K562 (cell line): ENCODE data around the gene ZNRF1. TPM values are rescaled to one million over a fixed set of nuclear protein-coding genes. Genes with fewer than 3 reads are reported as not detected.

ENCODE experiments used
- BACH1 ChIP-seq: fragments of 200-800 bp; sonication (Bioruptor generic); IDR thresholded peaks from 2 replicates; pipeline ENCODE4 v1.6.1; 2016; ENCODE audit warnings: missing genetic modification characterization, missing compliant biosample characterization
- CREM ChIP-seq: IDR thresholded peaks from 2 replicates; pipeline ENCODE4 v1.6.1; 2014; ENCODE audit warnings: antibody characterized with exemption, low read depth
- DPF2 ChIP-seq: fragments of 450-650 bp; IDR thresholded peaks from 2 replicates; pipeline ENCODE4 v1.6.1; 2016
- IRF9 ChIP-seq: fragments of 450-650 bp; IDR thresholded peaks from 2 replicates; pipeline ENCODE4 v1.6.1; 2016; ENCODE audit warnings: missing biosample characterization, missing genetic modification characterization
- L3MBTL2 ChIP-seq: fragments of 450-650 bp; IDR thresholded peaks from 2 replicates; pipeline ENCODE4 v1.6.1; 2016; ENCODE audit warnings: mild to moderate bottlenecking, moderate library complexity
- LCOR ChIP-seq: sonication (generic); formaldehyde crosslinking; IDR thresholded peaks from 2 replicates; pipeline ENCODE4 v1.8.0; 2022; ENCODE audit warnings: mild to moderate bottlenecking, missing genetic modification reagents
- MIER1 ChIP-seq: fragments of 450-650 bp; IDR thresholded peaks from 2 replicates; pipeline ENCODE4 v1.6.1; 2016; ENCODE audit warnings: antibody characterized with exemption, mild to moderate bottlenecking, low read depth
- MYNN ChIP-seq, 2 experiments: sonication (generic); formaldehyde crosslinking in 1 of 2; IDR thresholded peaks; 2 replicates each; pipeline versions ENCODE4 v1.5.0 to v1.6.1; 2016 to 2020; ENCODE audit warnings: antibody characterized with exemption in 1 of 2, missing genetic modification reagents in 1 of 2
- NR3C1 ChIP-seq: sonication (generic); formaldehyde crosslinking; IDR thresholded peaks from 2 replicates; pipeline ENCODE4 v1.8.1; 2022; ENCODE audit warnings: missing genetic modification reagents
- RAD51 ChIP-seq: fragments of 450-650 bp; IDR thresholded peaks from 2 replicates; pipeline ENCODE4 v1.7.1; 2016; ENCODE audit warnings: low read depth, mild to moderate bottlenecking, borderline replicate concordance
- RB1 ChIP-seq: fragments of 450-650 bp; IDR thresholded peaks from 2 replicates; pipeline ENCODE4 v1.6.1; 2017; ENCODE audit warnings: low read depth, mild to moderate bottlenecking
- SMARCC2 ChIP-seq: fragments of 450-650 bp; IDR thresholded peaks from 2 replicates; pipeline ENCODE4 v1.6.1; 2017; ENCODE audit warnings: antibody characterized with exemption, moderate library complexity, mild to moderate bottlenecking, low read depth
- SOX6 ChIP-seq: fragments of 450-650 bp; IDR thresholded peaks from 2 replicates; pipeline ENCODE4 v1.6.1; 2014; ENCODE audit warnings: mild to moderate bottlenecking
- SRSF9 ChIP-seq: fragments of 200-400 bp; formaldehyde crosslinking; IDR thresholded peaks from 2 replicates; pipeline ENCODE4 v1.6.1; 2017; ENCODE audit warnings: low read depth, low read length, borderline replicate concordance
- U2AF1 ChIP-seq: fragments of 200-400 bp; formaldehyde crosslinking; optimal IDR thresholded peaks from 2 replicates; pipeline ENCODE3; 2017; ENCODE audit warnings: mild to moderate bottlenecking, low read depth, low read length, moderate library complexity
- ZBTB1 ChIP-seq: sonication (generic); formaldehyde crosslinking; IDR thresholded peaks from 2 replicates; pipeline ENCODE4 v1.8.1; 2023; ENCODE audit warnings: missing genetic modification reagents, low read depth, mild to moderate bottlenecking, borderline replicate concordance
- ZNF274 ChIP-seq: IDR thresholded peaks from 2 replicates; pipeline ENCODE4 v1.6.1; 2011; ENCODE audit warnings: low read depth, mild to moderate bottlenecking, low read length, moderate library complexity, borderline replicate concordance
- polyA plus RNA-seq, 8 experiments: library from polyadenylated mRNA; depleted of rRNA in 4 of 8; stranded (reverse) in 5 of 8; unstranded in 3 of 8; fragments of >200 nt; fragmentation: Nextera tagmentation in 2 of 8; fragmentation: Illumina TruSeq in 1 of 8; extraction: Ambion mirVana in 2 of 8; extraction: Trizol in 1 of 8; gene quantifications; 2 replicates each; pipeline versions ENCODE4 v1.2.1 to v1.2.3, GENCODE V29; 2011 to 2014; ENCODE audit warnings: inconsistent platforms in 1 of 8, missing spikeins in 1 of 8
- total RNA-seq, 7 experiments: library from RNA; depleted of rRNA in 6 of 7; stranded (reverse); fragments of >200 nt in 6 of 7; fragmentation: Illumina TruSeq in 2 of 7; extraction: Trizol in 2 of 7; gene quantifications; 2 replicates each; pipeline versions ENCODE4 v1.2.1 to v1.2.3, GENCODE V29; 2011 to 2021; ENCODE audit warnings: low replicate concordance in 1 of 7
- TF ChIP-seq, protein P1 (sequence below): IDR thresholded peaks from 2 replicates; pipeline ENCODE4 v1.6.1; 2011; ENCODE audit warnings: borderline replicate concordance, low read depth, mild to moderate bottlenecking, moderate library complexity, low read length; ENCODE audit not compliant: insufficient read depth, poor library complexity, severe bottlenecking
- TF ChIP-seq, protein P2 (sequence below): sonication (generic); formaldehyde crosslinking; IDR thresholded peaks from 2 replicates; pipeline ENCODE4 v1.9.0; 2022; ENCODE audit warnings: mild to moderate bottlenecking, missing genetic modification reagents
- TF ChIP-seq, protein P3 (sequence below), 2 experiments: IDR thresholded peaks; 2 replicates each; pipeline ENCODE4 v1.6.1; 2011; ENCODE audit warnings: borderline replicate concordance in 1 of 2, control low read depth in 1 of 2, low read depth in 1 of 2, low read length in 1 of 2, mild to moderate bottlenecking in 1 of 2, mixed read lengths in 1 of 2, moderate library complexity in 1 of 2; ENCODE audit not compliant: insufficient read depth in 1 of 2, insufficient read length in 1 of 2, poor library complexity in 1 of 2, severe bottlenecking in 1 of 2; ENCODE audit errors: extremely low read depth in 1 of 2
- TF ChIP-seq, protein P4 (sequence below), 2 experiments: fragments of 450-650 bp in 1 of 2; sonication (generic) in 1 of 2; formaldehyde crosslinking in 1 of 2; IDR thresholded peaks in 1 of 2; conservative IDR thresholded peaks in 1 of 2; 2 replicates each; pipeline versions ENCODE4 v1.6.1 to v1.8.1; 2016 to 2023; ENCODE audit warnings: mild to moderate bottlenecking in 2 of 2, moderate library complexity in 2 of 2, inconsistent platforms in 1 of 2, missing genetic modification reagents in 1 of 2

ZNRF1 gene
- total and polyA plus RNA-seq, 9 of the 15 experiments (the other 6 are each of a cell fraction or from before 2014, with no cell fraction given): 9.5 to 37.7 (median 20.0) TPM

DNA sequence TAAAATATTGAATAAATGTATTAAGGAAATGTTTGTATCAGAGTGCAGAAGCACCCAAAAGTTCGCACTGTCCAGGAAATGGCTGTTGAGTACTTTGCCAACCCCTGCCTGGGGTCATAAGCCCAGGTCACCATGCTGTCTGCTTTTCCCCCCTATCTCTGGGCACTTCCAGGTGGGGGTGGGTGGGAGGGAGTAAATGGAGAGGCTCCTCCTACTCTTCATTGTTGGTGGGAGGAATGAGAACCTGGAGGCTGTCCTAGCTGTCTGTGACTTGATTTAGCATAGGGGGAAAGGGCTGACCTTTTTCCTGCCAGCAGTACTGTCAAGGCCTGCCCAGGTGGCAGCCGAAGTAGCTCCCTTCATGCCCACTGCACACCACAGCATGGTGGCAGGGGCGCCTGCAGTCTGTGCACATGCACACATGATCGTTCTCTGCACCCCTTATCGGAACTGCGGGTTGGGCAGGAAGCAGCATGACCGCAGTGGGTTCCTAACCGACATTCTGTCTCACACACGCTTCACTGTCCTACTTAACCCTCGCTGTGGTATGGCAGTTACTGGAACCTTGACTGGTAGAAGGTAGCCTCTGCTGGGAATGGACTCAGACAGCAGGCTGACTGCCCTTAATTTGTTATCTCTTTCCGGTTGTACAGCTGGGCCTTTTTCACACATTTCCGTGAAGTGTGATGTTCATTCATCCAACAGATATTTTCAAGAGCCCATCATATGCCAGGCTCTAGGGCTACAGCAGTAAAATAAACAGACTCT lies 76.3 kb downstream of the ZNRF1 start (continued):
- TF ChIP-seq, protein P1, sequence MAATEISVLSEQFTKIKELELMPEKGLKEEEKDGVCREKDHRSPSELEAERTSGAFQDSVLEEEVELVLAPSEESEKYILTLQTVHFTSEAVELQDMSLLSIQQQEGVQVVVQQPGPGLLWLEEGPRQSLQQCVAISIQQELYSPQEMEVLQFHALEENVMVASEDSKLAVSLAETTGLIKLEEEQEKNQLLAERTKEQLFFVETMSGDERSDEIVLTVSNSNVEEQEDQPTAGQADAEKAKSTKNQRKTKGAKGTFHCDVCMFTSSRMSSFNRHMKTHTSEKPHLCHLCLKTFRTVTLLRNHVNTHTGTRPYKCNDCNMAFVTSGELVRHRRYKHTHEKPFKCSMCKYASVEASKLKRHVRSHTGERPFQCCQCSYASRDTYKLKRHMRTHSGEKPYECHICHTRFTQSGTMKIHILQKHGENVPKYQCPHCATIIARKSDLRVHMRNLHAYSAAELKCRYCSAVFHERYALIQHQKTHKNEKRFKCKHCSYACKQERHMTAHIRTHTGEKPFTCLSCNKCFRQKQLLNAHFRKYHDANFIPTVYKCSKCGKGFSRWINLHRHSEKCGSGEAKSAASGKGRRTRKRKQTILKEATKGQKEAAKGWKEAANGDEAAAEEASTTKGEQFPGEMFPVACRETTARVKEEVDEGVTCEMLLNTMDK: no peak
- TF ChIP-seq DPF2 (peak; percentile 73), SRSF9 (no peak), RB1 (peak; percentile 40; the same call in 1 of the 2 replicates), LCOR (CRISPR knock-in tag) (peak; percentile 61; the same call in 1 of the 2 replicates), RAD51 (no peak; the same call in 1 of the 2 replicates), ZNF274 (no peak), BACH1 (tag) (no peak), L3MBTL2 (peak; percentile 70; the same call in 1 of the 2 replicates), MIER1 (no peak), ZBTB1 (CRISPR knock-in tag) (no peak), U2AF1 (no peak), SOX6 (peak; percentile 63), IRF9 (tag) (no peak), MYNN (IDR thresholded peaks at IDR 0.05) (peak; percentile 78; the same call in 1 of the 2 replicates), MYNN (CRISPR knock-in tag; IDR thresholded peaks at IDR 0.05) (no peak), SMARCC2 (0 out of 2 replicates have a peak, but pooled peaks have one; percentile 29), NR3C1 (no peak), CREM (peak; percentile 78)
- TF ChIP-seq, protein P2, sequence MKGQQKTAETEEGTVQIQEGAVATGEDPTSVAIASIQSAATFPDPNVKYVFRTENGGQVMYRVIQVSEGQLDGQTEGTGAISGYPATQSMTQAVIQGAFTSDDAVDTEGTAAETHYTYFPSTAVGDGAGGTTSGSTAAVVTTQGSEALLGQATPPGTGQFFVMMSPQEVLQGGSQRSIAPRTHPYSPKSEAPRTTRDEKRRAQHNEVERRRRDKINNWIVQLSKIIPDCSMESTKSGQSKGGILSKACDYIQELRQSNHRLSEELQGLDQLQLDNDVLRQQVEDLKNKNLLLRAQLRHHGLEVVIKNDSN (CRISPR knock-in tag): peak; percentile 71
- TF ChIP-seq, protein P3, sequence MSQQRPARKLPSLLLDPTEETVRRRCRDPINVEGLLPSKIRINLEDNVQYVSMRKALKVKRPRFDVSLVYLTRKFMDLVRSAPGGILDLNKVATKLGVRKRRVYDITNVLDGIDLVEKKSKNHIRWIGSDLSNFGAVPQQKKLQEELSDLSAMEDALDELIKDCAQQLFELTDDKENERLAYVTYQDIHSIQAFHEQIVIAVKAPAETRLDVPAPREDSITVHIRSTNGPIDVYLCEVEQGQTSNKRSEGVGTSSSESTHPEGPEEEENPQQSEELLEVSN (IDR thresholded peaks at IDR 0.05; ENCODE audit: borderline replicate concordance in 1 of 2, extremely low read depth in 1 of 2, insufficient read depth in 1 of 2, insufficient read length in 1 of 2, low read depth in 1 of 2, low read length in 1 of 2, poor library complexity in 1 of 2, severe bottlenecking in 1 of 2): peak; percentile 41 to 44
- TF ChIP-seq, protein P4, sequence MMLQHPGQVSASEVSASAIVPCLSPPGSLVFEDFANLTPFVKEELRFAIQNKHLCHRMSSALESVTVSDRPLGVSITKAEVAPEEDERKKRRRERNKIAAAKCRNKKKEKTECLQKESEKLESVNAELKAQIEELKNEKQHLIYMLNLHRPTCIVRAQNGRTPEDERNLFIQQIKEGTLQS (IDR thresholded peaks at IDR 0.05): no peak
- TF ChIP-seq, protein P4 (CRISPR knock-in tag; conservative IDR thresholded peaks at IDR 0.05): no peak
